Fibroblast of lung (primary cell): ENCODE data around the gene UBAP1L. TPM values are rescaled to one million over a fixed set of nuclear protein-coding genes. Genes with fewer than 3 reads are reported as not detected.
A peak's percentile ranks its signal among the peaks of the same experiment; 100 is the strongest.

Experiments
- DNase-seq, 2 donors: peaks; one replicate each; pipeline versions ENCODE4 v3.0.0 to v3.0.0-alpha.2; 2010; ENCODE audit warnings: low read depth in 2 of 2
- H2AFZ ChIP-seq: 2 replicates; pipeline ENCODE4 v1.5.1; 2012; ENCODE audit warnings: low read length, control low read depth, inconsistent platforms
- H3K27ac ChIP-seq: 2 replicates; pipeline ENCODE4 v1.5.1; 2011; ENCODE audit warnings: low read length, control low read depth; ENCODE audit not compliant: insufficient read depth
- H3K27me3 ChIP-seq: 2 replicates; pipeline ENCODE4 v1.5.1; 2011; ENCODE audit warnings: mild to moderate bottlenecking, low read length; ENCODE audit not compliant: control insufficient read depth, insufficient read depth
- H3K36me3 ChIP-seq: 2 replicates; pipeline ENCODE4 v1.5.1; 2011; ENCODE audit warnings: low read length; ENCODE audit not compliant: control insufficient read depth, insufficient read depth
- H3K4me1 ChIP-seq: 2 replicates; pipeline ENCODE4 v1.5.1; 2011; ENCODE audit warnings: low read length; ENCODE audit not compliant: control insufficient read depth, insufficient read depth; ENCODE audit errors: extremely low read depth
- H3K4me2 ChIP-seq: 2 replicates; pipeline ENCODE4 v1.5.1; 2011; ENCODE audit warnings: low read length, control low read depth; ENCODE audit not compliant: insufficient read depth; ENCODE audit errors: extremely low read depth
- H3K4me3 ChIP-seq, 4 experiments: fragments of 200-600 bp in 1 of 4; sonication (generic) in 1 of 4; replicated peaks in 1 of 4; 2 replicates each; pipeline ENCODE4 v1.5.1; 2011 to 2016; ENCODE audit warnings: low read length in 4 of 4, low read depth in 3 of 4, mild to moderate bottlenecking in 3 of 4, control low read depth in 2 of 4, inconsistent platforms in 1 of 4, mixed read lengths in 1 of 4; ENCODE audit not compliant: insufficient read depth in 1 of 4; ENCODE audit errors: control extremely low read depth in 1 of 4
- H3K79me2 ChIP-seq: 2 replicates; pipeline ENCODE4 v1.5.1; 2012; ENCODE audit warnings: mild to moderate bottlenecking, low read length, inconsistent platforms; ENCODE audit not compliant: control insufficient read depth, insufficient read depth
- H3K9ac ChIP-seq: 2 replicates; pipeline ENCODE4 v1.5.1; 2011; ENCODE audit warnings: mild to moderate bottlenecking, low read length, control low read depth; ENCODE audit not compliant: insufficient read depth
- H3K9me3 ChIP-seq: 2 replicates; pipeline ENCODE4 v1.5.1; 2012; ENCODE audit warnings: low read depth, low read length; ENCODE audit not compliant: control insufficient read depth, insufficient read depth
- H4K20me1 ChIP-seq: 2 replicates; pipeline ENCODE4 v1.5.1; 2011; ENCODE audit warnings: low read length; ENCODE audit not compliant: control insufficient read depth, insufficient read depth; ENCODE audit errors: extremely low read depth
- CTCF ChIP-seq, 2 donors: IDR thresholded peaks in 1 of 2; conservative IDR thresholded peaks in 1 of 2; 1 replicate in 1 of 2; 2 replicates in 1 of 2; pipeline ENCODE4 v1.5.1; 2011 to 2012; ENCODE audit warnings: low read length in 2 of 2, control low read depth in 1 of 2, inconsistent platforms in 1 of 2, low read depth in 1 of 2, mild to moderate bottlenecking in 1 of 2
- EZH2 ChIP-seq: IDR thresholded peaks from 2 replicates; pipeline ENCODE4 v1.5.1; 2012; ENCODE audit warnings: low read length, control low read depth, mild to moderate bottlenecking; ENCODE audit errors: missing control alignments
- polyA plus RNA-seq, 2 donors: library from polyadenylated mRNA; depleted of rRNA in 1 of 2; stranded (reverse) in 1 of 2; unstranded in 1 of 2; fragments of >200 nt; gene quantifications; 2 replicates each; pipeline ENCODE4 v1.2.1, GENCODE V29; 2011 to 2012; ENCODE audit warnings: missing spikeins in 1 of 2
- total RNA-seq: library from RNA; depleted of rRNA; stranded (reverse); fragments of >200 nt; gene quantifications from 2 replicates; pipeline ENCODE4 v1.2.1, GENCODE V29; 2014

UBAP1L gene
- total and polyA plus RNA-seq, 2 donors (not counting 1 experiment from before 2014, with no cell fraction given): 0.33 to 0.99 TPM

GRCh38 chr15:65068403-65068788 is 46.6 kb downstream of the UBAP1L start:
- peak overlapping the region; percentile 78 for H3K27ac ChIP-seq
- no peaks in the 10 kb centered on the region for H4K20me1 ChIP-seq
- DNase-seq: no peak
- TF ChIP-seq CTCF (conservative IDR thresholded peaks at IDR 0.05 in 1 of 2, IDR thresholded peaks at IDR 0.05 in 1 of 2; ENCODE audit: low read depth in 1 of 2, low read length in 2 of 2): no peak
- TF ChIP-seq EZH2: no peak
- no peaks in the 10 kb centered on the region for H3K79me2 ChIP-seq
- H3K9me3 ChIP-seq: no peaks in the 10 kb centered on the region
- peak overlapping the region; percentile 49 for H3K4me2 ChIP-seq
- H3K9ac ChIP-seq: no peak overlapping the region
- H3K27me3 ChIP-seq: peaks cover 9% of the 10 kb centered on the region
- H3K4me1 ChIP-seq: peaks cover 44% of the 10 kb centered on the region
- no peaks in the 10 kb centered on the region for H3K36me3 ChIP-seq
- peak overlapping the region in 2 of 4 experiments; percentile 27 to 80 for H3K4me3 ChIP-seq
- no peak overlapping the region for H2AFZ ChIP-seq

GRCh38 chr15:65067645-65068402 is 47.2 kb downstream of the UBAP1L start, which contains the start of gene RASL12:
TSS of gene RASL12 (minus strand) at chr15:65067991. CDS start at chr15:65067835, 156 bp downstream.
- DNase-seq: peak in 1 of 2 donors; percentile 34
- Histone ChIP-seq H2AFZ (no peak within 1 kb of the TSS), H3K4me3 (peak within 1 kb of the TSS; percentile 36 to 80 (median 68)), H3K4me1 (peaks cover 44% of the 10 kb centered on the region), H3K79me2 (no peaks in the 10 kb centered on the region), H3K36me3 (no peaks in the 10 kb centered on the region), H4K20me1 (no peaks in the 10 kb centered on the region), H3K27me3 (peaks cover 9% of the 10 kb centered on the region), H3K27ac (peak within 1 kb of the TSS; percentile 78), H3K9me3 (no peaks in the 10 kb centered on the region), H3K9ac (peak within 1 kb of the TSS; percentile 34), H3K4me2 (peak within 1 kb of the TSS; percentile 75)
- TF ChIP-seq EZH2 (no peak), CTCF (conservative IDR thresholded peaks at IDR 0.05 in 1 of 2, IDR thresholded peaks at IDR 0.05 in 1 of 2; ENCODE audit: low read depth in 1 of 2, low read length in 2 of 2) (no peak)

- Histone ChIP-seq H3K4me1 (peaks cover 44% of the 10 kb centered on the region), H3K4me2 (peak overlapping the region; percentile 75), H3K4me3 (peak overlapping the region; percentile 36 to 80 (median 68)), H3K27ac (no peak overlapping the region), H3K27me3 (peaks cover 9% of the 10 kb centered on the region), H3K36me3 (no peaks in the 10 kb centered on the region), H3K79me2 (no peaks in the 10 kb centered on the region), H4K20me1 (no peaks in the 10 kb centered on the region), H2AFZ (no peak overlapping the region), H3K9me3 (no peaks in the 10 kb centered on the region), H3K9ac (peak overlapping the region; percentile 34)
- TF ChIP-seq EZH2 (peak; percentile 57), CTCF (conservative IDR thresholded peaks at IDR 0.05 in 1 of 2, IDR thresholded peaks at IDR 0.05 in 1 of 2; ENCODE audit: low read depth in 1 of 2, low read length in 2 of 2) (no peak)
- no peak for DNase-seq
Measured at GRCh38 chr15:65067317-65067644, 47.7 kb downstream of the UBAP1L start.
